GM21526 (cell line): ENCODE measurements around the gene SHROOM4.
A peak's percentile ranks its signal among the peaks of the same experiment; 100 is the strongest.

ENCODE experiments used
- ATAC-seq: cut with Tn5 transposase; IDR thresholded peaks from one replicate; pipeline ENCODE4 v1.9.1; 2021; ENCODE audit warnings: moderate library complexity; ENCODE audit not compliant: unreplicated experiment, low FRiP score

The SHROOM4 gene

GRCh38 chrX:50716706-50717105, 97.3 kb downstream of the SHROOM4 start:
- ATAC-seq, result no peak

- no peak for ATAC-seq
Measured at GRCh38 chrX:50712777-50713176, 101.2 kb downstream of the SHROOM4 start.

- no peak for ATAC-seq
Measured at GRCh38 chrX:50711907-50712306, 102.1 kb downstream of the SHROOM4 start.

GRCh38 chrX:50707955-50708699, 105.9 kb downstream of the SHROOM4 start:
- ATAC-seq, result no peak

- no peak for ATAC-seq
Measured at GRCh38 chrX:50707405-50707804, 106.6 kb downstream of the SHROOM4 start.

- ATAC-seq, result no peak
Measured at GRCh38 chrX:50705042-50705441, 109.0 kb downstream of the SHROOM4 start.

- no peak for ATAC-seq
Measured at GRCh38 chrX:50704360-50704759, 109.6 kb downstream of the SHROOM4 start.

GRCh38 chrX:50700921-50701320, 113.1 kb downstream of the SHROOM4 start:
- ATAC-seq, result no peak

GRCh38 chrX:50698944-50699343, 115.0 kb downstream of the SHROOM4 start:
- no peak for ATAC-seq

GRCh38 chrX:50697691-50698090, 116.3 kb downstream of the SHROOM4 start:
- ATAC-seq, result no peak

- peak; percentile 90 for ATAC-seq
Measured at GRCh38 chrX:50691820-50692219, 122.2 kb downstream of the SHROOM4 start.

GRCh38 chrX:50684871-50685270, 129.1 kb downstream of the SHROOM4 start:
- no peak for ATAC-seq

- no peak for ATAC-seq
Measured at GRCh38 chrX:50680990-50681389, 133.0 kb downstream of the SHROOM4 start.

- no peak for ATAC-seq
Measured at GRCh38 chrX:50677789-50678188, 136.2 kb downstream of the SHROOM4 start.

- ATAC-seq, result no peak
Measured at GRCh38 chrX:50671661-50672060, 142.3 kb downstream of the SHROOM4 start.

- no peak for ATAC-seq
Measured at GRCh38 chrX:50668860-50669259, 145.1 kb downstream of the SHROOM4 start.

GRCh38 chrX:50648156-50648555, 165.8 kb downstream of the SHROOM4 start:
- ATAC-seq, result no peak

- no peak for ATAC-seq
Measured at GRCh38 chrX:50644496-50644895, 169.5 kb downstream of the SHROOM4 start.

- no peak for ATAC-seq
Measured at GRCh38 chrX:50643525-50644137, 170.4 kb downstream of the SHROOM4 start.

- no peak for ATAC-seq
Measured at GRCh38 chrX:50638123-50638522, 175.9 kb downstream of the SHROOM4 start.

- no peak for ATAC-seq
Measured at GRCh38 chrX:50635817-50636365, 178.1 kb downstream of the SHROOM4 start.

GRCh38 chrX:50635162-50635561, 178.8 kb downstream of the SHROOM4 start:
- ATAC-seq, result no peak
